Peyer's patch (tissue), 4 donors: Measurements from ENCODE around the gene PIAS3.

Experiments
- POLR2A ChIP-seq, 2 donors: fragments of 450-650 bp; IDR thresholded peaks; one replicate each; pipeline ENCODE4 v1.5.1; 2017; ENCODE audit warnings: antibody characterized with exemption in 2 of 2, mild to moderate bottlenecking in 2 of 2, moderate library complexity in 2 of 2
- TF ChIP-seq, protein P1 (sequence below), 6 experiments: fragments of 450-650 bp in 4 of 6; fragments of 200-600 bp in 2 of 6; sonication (generic) in 1 of 6; IDR thresholded peaks; one replicate each; pipeline ENCODE4 v1.5.1; 2017 to 2019; ENCODE audit warnings: antibody characterized with exemption in 6 of 6, mild to moderate bottlenecking in 3 of 6, moderate library complexity in 1 of 6

- no peak for TF ChIP-seq POLR2A (IDR thresholded peaks at IDR 0.05)
- TF ChIP-seq, protein P1, sequence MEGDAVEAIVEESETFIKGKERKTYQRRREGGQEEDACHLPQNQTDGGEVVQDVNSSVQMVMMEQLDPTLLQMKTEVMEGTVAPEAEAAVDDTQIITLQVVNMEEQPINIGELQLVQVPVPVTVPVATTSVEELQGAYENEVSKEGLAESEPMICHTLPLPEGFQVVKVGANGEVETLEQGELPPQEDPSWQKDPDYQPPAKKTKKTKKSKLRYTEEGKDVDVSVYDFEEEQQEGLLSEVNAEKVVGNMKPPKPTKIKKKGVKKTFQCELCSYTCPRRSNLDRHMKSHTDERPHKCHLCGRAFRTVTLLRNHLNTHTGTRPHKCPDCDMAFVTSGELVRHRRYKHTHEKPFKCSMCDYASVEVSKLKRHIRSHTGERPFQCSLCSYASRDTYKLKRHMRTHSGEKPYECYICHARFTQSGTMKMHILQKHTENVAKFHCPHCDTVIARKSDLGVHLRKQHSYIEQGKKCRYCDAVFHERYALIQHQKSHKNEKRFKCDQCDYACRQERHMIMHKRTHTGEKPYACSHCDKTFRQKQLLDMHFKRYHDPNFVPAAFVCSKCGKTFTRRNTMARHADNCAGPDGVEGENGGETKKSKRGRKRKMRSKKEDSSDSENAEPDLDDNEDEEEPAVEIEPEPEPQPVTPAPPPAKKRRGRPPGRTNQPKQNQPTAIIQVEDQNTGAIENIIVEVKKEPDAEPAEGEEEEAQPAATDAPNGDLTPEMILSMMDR (IDR thresholded peaks at IDR 0.05) = no peak
These were observed 53.8 kb downstream of the PIAS3 start for GRCh38 chr1:145805057-145805456.
